Effector CD8-positive, alpha-beta T cell (primary cell): ENCODE results near the gene LRRC17.

ENCODE experiments used
- DNase-seq: peaks from one replicate; lab custom pipeline; 2025; lab: John Stamatoyannopoulos, UW
- total RNA-seq, 4 experiments: gene quantifications; one replicate each; lab custom pipeline; 2026; lab: John Stamatoyannopoulos, UW

LRRC17 gene, protein sequence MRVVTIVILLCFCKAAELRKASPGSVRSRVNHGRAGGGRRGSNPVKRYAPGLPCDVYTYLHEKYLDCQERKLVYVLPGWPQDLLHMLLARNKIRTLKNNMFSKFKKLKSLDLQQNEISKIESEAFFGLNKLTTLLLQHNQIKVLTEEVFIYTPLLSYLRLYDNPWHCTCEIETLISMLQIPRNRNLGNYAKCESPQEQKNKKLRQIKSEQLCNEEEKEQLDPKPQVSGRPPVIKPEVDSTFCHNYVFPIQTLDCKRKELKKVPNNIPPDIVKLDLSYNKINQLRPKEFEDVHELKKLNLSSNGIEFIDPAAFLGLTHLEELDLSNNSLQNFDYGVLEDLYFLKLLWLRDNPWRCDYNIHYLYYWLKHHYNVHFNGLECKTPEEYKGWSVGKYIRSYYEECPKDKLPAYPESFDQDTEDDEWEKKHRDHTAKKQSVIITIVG
- total RNA-seq: 0.10 to 0.85 (median 0.36) reads per million in 4 experiments

DNA sequence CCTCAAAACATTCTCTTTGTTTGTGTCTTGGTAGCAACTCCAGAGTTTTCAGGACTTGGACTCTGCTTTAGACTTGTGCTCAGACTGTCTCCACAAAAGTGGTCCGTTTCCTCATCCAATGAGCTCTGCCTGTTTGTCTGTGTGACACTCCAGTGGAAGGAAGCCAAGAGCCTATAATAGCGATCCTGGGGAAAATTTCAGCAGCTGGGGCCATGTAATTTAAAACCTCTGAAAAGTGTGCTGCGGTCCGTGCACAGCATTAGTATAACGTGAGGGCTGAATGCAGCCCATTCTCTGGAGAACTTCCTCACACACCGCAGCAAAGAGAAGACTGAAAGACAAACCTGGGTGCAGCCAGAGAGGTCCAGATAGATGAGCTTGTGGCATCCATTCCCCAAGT is at the start of gene LRRC17:
LRRC17 (plus strand) TSS at position 259 of the 400 bp plus-strand sequence. CDS start 20,914 bp downstream, outside the sequence.
- DNase-seq: no peak

DNA sequence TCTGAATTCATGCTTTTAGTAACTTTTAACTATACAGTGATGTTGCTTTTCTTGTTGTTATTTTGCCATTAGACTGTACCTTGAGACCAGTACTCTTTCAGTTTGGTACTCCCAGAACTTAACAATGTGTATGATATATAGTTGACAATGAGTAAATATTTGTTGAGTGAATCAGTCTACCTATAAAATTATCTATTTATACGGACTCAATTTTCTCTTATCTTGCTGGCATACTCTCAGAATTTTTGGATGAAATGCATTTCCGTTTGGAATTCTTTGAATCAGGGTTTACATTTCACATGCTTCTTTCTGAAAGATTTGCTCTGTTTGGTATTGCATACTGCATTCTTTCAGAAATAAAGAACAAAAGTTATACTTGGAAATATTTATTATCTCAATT is 47.8 kb upstream of the LRRC17 start:
- no peak for DNase-seq

DNA sequence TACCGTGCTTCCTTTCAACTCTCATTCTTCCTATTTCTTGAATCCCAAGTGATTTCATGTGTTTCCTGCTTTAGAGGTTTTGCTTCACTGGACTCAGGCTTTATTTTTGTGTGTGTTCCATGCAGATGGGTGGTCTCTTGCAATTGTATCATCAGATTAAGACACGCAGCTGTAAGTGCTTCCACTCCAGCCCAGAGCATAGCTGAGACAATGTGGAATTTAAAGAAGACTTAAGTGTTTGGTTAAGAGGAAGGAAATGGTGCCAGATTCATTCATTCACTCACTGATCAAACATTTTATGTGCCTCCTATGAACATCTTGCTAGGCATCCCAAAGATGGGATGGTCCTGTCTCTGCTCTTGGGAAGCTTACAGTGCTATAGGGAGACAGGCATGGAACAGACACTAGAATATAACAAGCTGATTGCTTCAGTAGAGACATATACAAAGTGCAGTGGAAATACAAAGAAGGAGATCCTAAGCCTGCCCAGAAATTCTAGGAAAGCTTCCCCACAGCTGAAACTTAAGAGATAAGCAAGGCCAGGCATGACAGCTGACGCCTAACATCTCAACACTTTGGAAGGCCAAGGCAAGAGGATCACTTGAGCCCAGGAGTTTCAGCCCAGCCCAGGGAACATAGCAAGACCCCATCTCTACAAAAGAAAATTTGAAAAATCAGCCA is 46.1 kb upstream of the LRRC17 start:
- DNase-seq: no peak

DNA sequence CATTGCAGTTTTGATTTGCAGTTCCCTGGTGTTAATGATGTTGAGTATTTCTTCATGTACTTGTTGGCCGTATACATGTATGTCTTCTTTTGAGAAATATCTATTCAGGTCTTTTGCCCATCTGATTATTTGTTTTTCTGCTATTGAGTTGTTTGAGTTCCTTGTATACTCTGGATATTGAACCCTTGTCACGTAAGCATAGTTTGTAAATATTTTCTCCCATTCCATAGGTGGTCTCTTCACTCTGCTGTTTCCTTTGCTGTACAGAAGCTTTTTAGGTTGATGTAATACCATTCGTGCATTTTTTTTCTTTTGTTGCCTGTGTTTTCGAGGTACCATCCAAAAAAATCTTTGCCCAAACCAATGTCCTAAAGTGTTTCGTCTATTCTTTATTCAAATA is 43.6 kb upstream of the LRRC17 start:
- DNase-seq: no peak

DNA sequence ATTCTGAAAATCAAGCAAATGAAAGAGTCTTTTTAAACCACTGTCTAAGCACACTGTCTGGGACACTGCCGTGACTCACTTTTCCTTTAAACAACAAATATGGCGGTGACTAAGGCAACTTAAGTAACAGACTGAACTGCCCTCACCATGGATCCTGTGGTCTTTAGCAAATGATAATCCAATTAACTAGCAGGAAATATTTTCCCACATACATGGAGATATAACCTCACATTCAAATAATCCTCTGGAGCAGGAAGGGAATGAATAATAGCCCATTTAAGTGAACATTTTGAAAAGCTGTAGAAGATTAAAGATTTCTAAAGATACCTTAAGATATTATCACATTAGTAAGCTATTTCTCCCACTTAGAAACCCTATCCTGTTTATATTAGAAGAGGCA is 40.3 kb upstream of the LRRC17 start:
- DNase-seq: no peak

DNA sequence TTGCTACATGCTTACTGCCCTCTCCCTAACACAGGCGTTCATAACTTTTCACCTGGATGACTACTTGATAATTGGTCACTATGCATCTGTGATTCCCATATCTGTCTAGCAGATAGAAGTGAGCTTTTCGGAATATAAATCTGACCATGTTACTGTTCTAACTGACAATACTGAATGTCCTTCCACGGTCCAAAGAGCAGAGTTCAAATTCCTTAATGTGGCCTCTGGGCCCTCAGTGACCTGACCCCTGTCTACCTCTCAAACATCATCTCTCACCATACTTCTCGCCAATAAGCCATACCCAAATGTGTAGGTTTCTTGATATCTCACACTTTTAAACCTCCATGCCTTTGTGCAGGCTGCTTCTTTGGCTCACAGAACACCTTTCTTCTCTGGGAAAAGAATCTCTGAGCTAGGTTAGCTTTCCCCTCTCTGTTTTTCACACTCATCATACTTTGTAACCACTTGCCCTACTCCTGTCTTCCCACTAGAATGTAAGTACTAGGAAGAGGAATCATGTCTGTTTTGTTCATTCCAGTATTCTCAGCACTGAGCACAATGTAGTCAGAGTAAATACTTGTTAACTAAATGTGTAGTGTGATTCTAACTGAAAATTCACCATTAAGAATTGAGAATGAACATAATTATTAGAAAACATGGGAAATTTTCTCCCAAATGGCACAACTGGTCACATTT is 39.2 kb upstream of the LRRC17 start:
- DNase-seq: no peak

DNA sequence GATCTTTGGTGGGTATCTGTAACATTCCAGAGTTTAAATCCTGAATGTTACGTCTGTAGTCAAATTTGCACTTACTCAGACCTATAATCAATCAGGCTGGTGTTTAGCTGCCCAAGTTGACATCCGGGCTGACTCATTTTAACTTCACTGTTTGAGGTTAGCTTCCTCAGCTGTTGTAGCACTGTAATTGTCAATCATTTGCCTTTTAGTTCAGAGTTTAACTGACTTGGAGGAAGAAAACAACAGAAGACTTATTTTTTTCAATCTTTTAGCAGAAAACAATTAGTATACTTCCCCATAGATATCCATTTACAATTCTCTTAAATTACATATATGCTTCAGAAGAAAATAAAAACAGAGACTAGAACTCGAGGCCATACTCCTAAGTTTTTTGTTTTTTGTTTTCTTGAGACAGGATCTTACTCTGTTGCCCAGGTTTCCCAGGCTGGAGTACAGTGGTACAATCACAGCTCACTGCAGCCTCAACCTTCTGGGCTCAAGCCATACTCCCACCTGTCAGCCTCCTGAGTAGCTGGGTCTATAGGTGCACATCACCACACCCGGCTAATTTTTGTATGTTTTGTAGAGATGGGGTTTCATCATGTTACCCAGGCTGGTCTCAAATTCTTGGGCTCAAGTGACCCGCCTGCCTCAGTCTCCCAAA is 38.5 kb upstream of the LRRC17 start:
- no peak for DNase-seq

DNA sequence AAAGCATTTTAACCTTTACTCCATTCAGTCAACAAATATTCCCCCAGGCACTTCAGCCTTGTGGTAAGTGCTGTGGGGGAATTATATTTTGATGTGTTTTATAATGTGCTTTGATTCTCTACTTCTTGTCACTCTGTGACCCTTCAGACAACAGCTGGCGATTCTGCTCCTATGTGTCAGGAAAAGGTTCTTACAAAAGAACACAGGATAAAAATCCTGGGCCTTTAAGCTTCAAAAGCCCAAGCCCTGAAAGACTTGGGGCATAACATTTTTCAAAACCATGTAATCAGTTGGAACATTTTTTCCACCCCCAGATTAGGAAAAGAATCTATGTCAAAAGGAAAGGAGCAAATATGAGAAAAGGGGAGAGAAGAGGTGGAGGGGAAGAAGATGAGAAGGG is 37.8 kb upstream of the LRRC17 start:
- DNase-seq: no peak

DNA sequence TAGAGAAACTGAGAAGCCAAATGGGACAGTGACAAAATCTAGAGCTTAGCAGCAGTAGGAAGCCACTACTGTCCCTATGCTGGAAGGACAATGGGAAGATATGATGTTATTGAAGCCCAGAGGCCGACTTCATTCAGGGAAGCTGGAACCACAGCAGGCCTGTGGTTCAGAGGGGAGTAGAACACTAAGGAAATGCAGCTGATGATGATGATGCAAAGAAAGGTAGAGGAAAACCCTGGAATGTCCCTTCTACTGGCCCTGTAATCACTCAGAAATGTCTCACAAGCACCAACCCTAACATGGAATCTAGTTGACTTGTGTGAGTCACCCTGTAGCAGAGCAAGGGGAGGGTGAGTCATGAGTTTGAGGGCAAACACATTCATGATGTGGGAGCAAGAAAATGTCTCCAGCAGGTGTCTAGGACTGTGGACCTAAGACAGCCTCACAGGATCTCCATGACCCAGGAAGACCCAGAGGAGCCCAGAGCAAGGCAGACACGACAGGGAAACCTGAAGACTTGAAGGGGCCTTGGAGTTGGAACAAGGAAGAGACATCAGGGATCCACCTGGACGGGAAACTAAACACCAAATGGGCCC is 37.0 kb upstream of the LRRC17 start:
- DNase-seq: no peak

DNA sequence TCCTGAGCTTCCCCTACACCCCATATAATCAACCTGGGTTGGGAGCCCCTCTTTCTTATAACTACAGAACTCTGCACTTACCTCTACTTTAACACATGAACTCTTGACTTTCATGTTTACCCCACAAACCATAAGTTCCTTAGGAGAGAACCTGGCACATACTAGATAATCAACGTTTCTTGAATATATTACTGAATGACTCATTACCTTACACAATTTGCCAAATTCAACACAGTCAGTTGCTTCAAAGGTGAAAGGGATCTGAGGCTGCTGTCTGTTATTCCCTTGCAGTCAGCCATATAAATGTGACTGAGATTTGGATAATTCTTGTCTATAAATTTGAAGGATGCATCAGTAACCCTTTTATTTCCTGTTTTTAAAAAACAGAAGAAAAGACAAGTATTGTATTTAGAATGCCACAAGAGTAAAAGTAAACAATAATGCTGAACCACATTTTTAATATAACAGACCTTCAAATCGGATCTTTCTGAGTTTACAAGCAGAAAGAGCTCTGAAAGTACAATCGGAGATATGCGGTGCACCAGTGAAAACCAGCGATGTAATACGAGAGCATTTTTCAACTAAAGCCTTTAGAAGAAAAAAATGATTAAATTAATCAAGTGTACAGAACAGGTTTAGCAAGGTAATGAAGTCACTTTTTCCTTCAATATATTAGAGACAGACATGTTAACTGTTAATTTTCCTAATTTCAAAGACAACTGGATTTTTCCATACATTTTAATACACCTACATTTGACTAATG is 29.5 kb upstream of the LRRC17 start:
- DNase-seq: no peak

DNA sequence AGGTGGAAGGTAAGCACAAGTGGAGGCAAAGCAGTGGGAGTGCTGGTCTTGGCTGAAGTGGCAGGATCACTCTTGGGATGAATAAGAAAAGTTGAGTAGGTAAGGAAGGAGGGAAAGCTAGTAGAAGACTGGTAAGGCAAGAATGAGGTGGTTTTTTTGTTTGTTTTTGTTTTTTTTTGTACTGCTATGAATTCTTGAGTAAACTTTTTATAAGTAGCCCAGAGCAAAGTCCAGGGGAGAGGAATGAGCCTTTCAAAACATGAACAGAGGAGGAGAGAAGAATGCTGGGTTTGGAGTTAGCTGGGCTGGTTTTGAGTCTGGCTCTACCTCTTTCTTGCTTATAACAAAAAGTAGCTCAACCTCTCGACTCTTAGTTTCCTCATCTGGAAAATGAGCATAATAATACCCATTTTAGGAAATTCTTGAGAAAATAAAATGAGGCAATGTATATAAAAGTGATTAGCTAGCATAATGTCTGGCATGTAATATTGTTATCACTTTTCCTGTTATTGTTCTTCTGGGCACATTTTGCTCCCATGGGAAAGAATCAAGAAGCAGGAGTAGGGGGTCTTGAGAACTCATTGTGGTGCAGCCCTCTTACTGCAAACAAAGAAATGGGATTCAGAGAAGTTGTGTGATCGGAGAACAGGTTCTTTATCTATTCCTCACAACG is 24.1 kb upstream of the LRRC17 start:
- no peak for DNase-seq

DNA sequence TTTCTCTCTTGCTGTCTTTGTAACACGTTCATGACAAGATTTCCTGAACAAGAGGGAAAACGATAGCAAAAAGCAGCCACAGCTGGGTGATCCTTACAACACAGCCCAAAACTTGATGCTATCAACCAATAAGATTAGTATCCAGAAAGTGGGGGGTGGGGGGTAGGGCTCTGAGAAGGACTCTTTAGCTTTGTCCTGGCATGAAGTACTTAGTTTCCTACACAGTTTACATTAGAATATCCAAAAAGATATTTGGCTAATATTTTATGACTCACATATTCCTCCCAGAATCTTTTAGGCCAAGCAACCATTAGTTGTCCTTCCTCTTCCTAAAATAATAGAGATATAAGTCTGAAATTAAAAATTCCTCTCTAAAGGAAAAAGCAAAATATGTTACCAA is 22.9 kb upstream of the LRRC17 start:
- DNase-seq: no peak

DNA sequence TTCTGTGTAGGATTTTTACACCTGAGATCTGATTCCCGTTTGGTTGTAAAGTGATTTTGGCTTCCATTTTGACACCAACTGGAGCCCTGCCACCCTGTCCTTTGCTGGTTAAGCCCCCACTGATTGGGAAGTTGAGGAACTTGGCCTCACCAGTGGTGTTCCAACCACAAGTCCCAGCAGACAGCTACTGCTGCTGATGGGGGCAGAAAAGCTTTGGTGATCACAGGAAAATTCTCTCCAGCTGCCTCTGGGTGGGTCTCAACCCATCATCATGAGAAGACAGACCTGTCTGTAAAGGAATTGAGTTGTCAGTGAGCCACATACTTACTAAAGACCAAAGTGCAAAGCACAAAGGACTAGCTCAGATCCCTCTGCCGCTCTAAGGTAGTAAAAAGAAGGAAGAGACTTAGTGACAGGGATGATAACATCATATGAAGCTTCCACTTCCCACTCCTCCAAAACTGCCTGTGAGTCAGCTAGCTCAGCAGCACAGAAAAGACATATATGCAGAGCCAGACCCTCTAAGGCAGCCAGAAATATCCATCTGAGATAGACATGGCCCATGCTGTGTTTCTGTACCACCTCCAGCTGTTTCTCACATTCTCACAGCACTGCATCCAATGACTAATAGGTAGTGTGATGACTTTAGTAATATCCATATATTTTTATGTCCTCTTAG is 22.4 kb upstream of the LRRC17 start:
- DNase-seq: no peak

DNA sequence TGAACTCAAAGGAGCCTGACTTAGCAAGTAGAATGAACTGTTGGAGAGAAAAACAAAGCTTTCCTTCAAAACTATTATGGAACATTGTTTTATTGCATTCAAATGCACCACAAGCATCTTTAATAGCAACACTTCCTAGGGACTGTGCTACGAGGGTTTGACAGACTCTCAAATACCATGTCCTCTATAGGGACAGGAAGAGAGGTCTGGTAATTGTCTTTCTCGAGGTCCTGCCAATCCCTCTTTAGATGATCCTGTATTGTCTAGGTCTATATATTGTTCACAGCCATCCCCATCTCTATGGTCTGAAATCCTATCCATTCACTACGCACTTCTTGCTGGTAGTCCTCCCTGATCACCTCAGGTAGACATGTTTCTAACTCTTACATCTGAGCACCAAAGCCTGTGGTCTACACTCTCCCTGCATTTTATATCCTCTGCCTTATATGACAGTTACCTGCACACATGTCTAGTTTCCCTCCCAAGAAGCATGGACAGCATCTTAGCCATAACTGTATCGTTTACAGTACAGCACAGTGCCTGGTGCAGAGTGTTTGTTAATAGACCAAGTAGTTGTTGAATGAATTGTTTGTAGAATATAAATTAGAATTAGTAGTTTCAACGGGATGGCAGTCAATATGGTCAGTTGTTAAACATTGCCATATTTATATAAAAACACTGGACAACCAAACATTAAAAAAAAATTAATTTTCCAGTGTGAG is 21.7 kb upstream of the LRRC17 start:
- DNase-seq: no peak

DNA sequence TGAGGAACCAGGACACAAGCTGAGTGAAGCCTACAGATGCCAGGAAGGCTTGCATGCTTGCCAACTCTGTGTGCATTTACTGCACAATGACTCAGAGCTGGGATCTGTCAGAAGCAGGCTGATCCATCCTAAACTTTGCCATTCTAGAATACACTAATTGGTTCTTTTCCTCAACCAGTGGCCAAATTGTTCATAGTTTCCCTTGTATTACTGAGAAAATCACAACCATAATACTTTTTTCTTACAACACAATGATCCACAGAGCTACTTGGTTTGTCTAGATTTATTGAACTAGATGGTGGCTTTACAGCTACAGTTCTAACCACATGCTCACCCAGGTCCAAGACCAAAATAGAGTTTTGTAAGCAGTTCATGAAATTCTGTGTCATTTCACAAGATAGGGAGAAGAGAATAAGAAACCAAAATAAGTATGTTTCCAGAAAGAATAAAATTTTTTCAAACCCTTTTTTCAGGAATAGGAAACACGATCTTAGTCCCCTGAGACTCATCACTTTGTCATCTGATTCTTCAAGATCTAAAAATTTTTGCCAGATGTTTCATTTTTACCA is 21.0 kb upstream of the LRRC17 start:
- no peak for DNase-seq

DNA sequence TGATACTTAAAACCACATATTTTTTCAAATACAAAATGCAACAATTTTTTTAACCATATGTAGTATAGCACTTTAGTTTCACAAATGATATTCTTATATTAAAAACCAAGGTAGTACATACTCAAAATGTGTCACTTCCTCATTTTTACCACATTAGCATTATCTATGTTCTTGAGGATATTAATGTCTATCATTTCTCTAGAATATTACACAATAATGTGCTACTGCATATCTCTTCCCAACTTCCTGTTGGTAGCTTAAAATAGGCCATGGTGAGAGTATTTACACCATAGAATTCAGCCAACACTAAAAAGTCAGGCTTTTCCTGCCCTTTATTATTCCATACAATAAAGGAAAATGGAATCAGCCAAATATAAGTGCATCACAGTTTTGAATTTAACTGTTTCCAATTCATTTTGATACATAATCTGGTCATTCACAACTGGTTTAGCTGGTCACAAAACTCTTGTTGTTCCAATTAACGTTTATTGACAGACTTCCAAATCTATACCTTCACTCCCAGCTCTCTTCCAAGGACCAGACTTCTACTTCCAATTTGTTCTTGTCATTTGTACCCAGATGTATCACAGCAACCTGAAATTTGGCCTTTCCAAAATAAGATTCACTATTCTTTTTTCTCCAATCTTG is 20.0 kb upstream of the LRRC17 start:
- DNase-seq: no peak

DNA sequence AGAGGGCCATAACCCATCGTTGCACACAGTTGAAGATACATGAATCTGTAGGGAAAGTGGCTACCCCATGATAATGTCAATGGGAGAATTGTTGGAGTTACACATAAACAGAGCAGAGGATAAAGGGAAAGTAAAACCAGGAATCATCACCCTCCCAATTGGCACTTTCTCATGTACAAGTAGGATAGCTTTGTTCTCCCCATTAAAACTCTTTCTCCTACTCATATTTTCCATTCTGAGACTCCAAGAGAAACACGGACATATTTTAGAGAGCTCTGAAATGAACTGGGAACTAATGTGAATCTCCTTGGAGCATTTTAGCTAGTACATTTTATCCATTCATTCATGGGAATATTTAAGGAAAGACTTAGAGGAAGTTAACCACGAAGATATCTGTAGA is 17.2 kb upstream of the LRRC17 start:
- no peak for DNase-seq

DNA sequence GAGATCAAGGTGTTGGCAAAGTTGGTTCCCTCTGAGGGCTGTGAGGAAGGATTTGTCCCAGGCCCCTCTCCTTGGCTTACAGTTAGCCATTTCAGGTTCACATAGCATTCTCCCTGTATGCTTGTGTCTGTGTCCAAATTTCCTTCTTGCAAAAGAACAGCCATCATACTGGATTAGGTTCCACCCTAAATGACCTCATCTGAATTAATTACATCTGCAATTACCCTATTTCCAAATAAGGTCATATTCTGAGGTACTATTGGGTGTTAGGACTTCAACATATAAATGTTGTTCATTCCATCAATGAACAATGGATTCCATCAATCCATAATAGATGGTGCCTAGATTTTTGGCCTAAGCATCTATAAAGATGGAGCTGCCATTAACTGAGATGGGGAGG is 16.2 kb upstream of the LRRC17 start:
- no peak for DNase-seq
